Mesothelial cell of epicardium (in vitro differentiated cells): ENCODE measurements around the gene MCF2L2. TPM values are rescaled to one million over a fixed set of nuclear protein-coding genes. Genes with fewer than 3 reads are reported as not detected.

ENCODE experiments used
- DNase-seq, 2 experiments: peaks; one replicate each; pipeline ENCODE4 v3.0.0; 2021; ENCODE audit warnings: low spot score in 2 of 2; ENCODE audit not compliant: unreplicated experiment in 2 of 2
- H3K27ac Mint-ChIP-seq: 2 replicates; pipeline ENCODE4 v1.8.0; 2021; ENCODE audit warnings: mixed read lengths
- H3K27me3 Mint-ChIP-seq: 2 replicates; pipeline ENCODE4 v1.8.0; 2021; ENCODE audit warnings: low read depth, mixed read lengths
- H3K36me3 Mint-ChIP-seq: 2 replicates; pipeline ENCODE4 v1.8.0; 2021; ENCODE audit warnings: mixed read lengths
- H3K4me1 Mint-ChIP-seq: 2 replicates; pipeline ENCODE4 v1.8.0; 2021; ENCODE audit warnings: mixed read lengths
- H3K4me3 Mint-ChIP-seq: 2 replicates; pipeline ENCODE4 v1.8.0; 2021; ENCODE audit warnings: mild to moderate bottlenecking, moderate library complexity, mixed read lengths
- H3K9me3 Mint-ChIP-seq: 2 replicates; pipeline ENCODE4 v1.8.0; 2021; ENCODE audit warnings: mixed read lengths
- total RNA-seq: library from RNA; stranded (reverse); gene quantifications from 3 replicates; pipeline ENCODE4 v1.2.1, GENCODE V29; 2021
- TF ChIP-seq, protein P1 (sequence below): fragments of 200-600 bp; sonication (generic); IDR thresholded peaks from one replicate; pipeline ENCODE4 v1.5.0; 2021; ENCODE audit warnings: antibody characterized with exemption; ENCODE audit not compliant: unreplicated experiment

The MCF2L2 gene
- total RNA-seq, 1 donor from 2014 or later: 3.4 TPM

DNA sequence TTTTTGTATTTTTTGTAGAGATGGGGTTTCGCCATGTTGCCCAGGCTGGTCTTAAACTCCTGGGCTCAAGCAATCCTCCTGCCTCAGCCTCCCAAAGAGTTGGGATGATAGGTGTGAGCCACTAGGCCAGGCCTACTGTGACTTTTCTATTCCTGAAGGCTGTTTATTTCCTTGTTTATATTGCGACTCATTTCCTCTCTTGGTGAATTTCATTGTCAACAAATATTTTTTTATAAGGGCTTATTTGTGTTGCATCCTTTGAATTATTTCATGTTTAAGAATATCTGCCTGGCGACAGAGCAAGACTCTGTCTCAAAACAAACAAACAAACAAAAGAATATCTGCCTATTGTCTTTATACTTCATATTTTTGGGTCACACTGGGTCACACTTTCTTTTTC is 299.7 kb downstream of the MCF2L2 start:
- TF ChIP-seq, protein P1, sequence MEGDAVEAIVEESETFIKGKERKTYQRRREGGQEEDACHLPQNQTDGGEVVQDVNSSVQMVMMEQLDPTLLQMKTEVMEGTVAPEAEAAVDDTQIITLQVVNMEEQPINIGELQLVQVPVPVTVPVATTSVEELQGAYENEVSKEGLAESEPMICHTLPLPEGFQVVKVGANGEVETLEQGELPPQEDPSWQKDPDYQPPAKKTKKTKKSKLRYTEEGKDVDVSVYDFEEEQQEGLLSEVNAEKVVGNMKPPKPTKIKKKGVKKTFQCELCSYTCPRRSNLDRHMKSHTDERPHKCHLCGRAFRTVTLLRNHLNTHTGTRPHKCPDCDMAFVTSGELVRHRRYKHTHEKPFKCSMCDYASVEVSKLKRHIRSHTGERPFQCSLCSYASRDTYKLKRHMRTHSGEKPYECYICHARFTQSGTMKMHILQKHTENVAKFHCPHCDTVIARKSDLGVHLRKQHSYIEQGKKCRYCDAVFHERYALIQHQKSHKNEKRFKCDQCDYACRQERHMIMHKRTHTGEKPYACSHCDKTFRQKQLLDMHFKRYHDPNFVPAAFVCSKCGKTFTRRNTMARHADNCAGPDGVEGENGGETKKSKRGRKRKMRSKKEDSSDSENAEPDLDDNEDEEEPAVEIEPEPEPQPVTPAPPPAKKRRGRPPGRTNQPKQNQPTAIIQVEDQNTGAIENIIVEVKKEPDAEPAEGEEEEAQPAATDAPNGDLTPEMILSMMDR: no peak
- H3K4me3 Mint-ChIP-seq: no peak overlapping the region
- peaks cover 1% of the 10 kb centered on the region for H3K27me3 Mint-ChIP-seq

More for the DNA sequence above, 299.7 kb downstream of the MCF2L2 start:
- Mint-ChIP-seq H3K9me3 (peaks cover 17% of the 10 kb centered on the region), H3K36me3 (peaks cover 8% of the 10 kb centered on the region), H3K27ac (no peak overlapping the region), H3K4me1 (peaks cover 3% of the 10 kb centered on the region)
- no peak for DNase-seq

Other genes starting within 250 kb of the MCF2L2 start
- gene B3GNT5, start 175.4 kb downstream of the MCF2L2 start, total RNA-seq: 28.8 to 29.1 TPM (median 29.1 TPM) in 3 replicates
- 0.05 to 0.16 TPM (median 0.07 TPM) in 3 replicates for gene KLHL6, start 127.1 kb upstream of the MCF2L2 start, total RNA-seq
- 112 to 114 TPM (median 114 TPM) in 3 replicates for gene KLHL24, start 207.0 kb upstream of the MCF2L2 start, total RNA-seq